Amniotic epithelial cell (primary cell): ENCODE results near the gene SIAH2.

ENCODE experiments used
- DNase-seq: peaks from one replicate; pipeline ENCODE4 v3.0.0-alpha.2; 2010; ENCODE audit warnings: low read depth

The SIAH2 gene

GRCh38 chr3:150773616-150774192 is 10.7 kb upstream of the SIAH2 start:
- DNase-seq, result no peak

- no peak for DNase-seq
Measured at GRCh38 chr3:150771600-150771999, 8.6 kb upstream of the SIAH2 start.

GRCh38 chr3:150770681-150771080 is 7.7 kb upstream of the SIAH2 start:
- DNase-seq, result no peak

GRCh38 chr3:150766742-150767141 is 3.8 kb upstream of the SIAH2 start:
- no peak for DNase-seq

- peak; percentile 68 for DNase-seq
Measured at GRCh38 chr3:150765949-150766720, 3.2 kb upstream of the SIAH2 start.

- no peak for DNase-seq
Measured at GRCh38 chr3:150764967-150765366, 2.0 kb upstream of the SIAH2 start.

- DNase-seq, result no peak
Measured at GRCh38 chr3:150764566-150764965, 1.6 kb upstream of the SIAH2 start.

- peak; percentile 55 for DNase-seq
Measured at GRCh38 chr3:150763841-150764483, 993 bp upstream of the SIAH2 start.

GRCh38 chr3:150762662-150763121 is 277 bp downstream of the SIAH2 start:
- DNase-seq, result no peak

- peak; percentile 52 for DNase-seq
Measured at GRCh38 chr3:150761831-150762661, 923 bp downstream of the SIAH2 start.

GRCh38 chr3:150760431-150761200 is 2.4 kb downstream of the SIAH2 start:
- DNase-seq, result no peak

GRCh38 chr3:150759947-150760346 is 3.0 kb downstream of the SIAH2 start:
- DNase-seq, result no peak

- DNase-seq, result no peak
Measured at GRCh38 chr3:150759319-150759718, 3.6 kb downstream of the SIAH2 start.

GRCh38 chr3:150757768-150758167 is 5.2 kb downstream of the SIAH2 start:
- DNase-seq, result no peak

GRCh38 chr3:150757364-150757763 is 5.6 kb downstream of the SIAH2 start:
- no peak for DNase-seq

- no peak for DNase-seq
Measured at GRCh38 chr3:150756491-150757059, 6.4 kb downstream of the SIAH2 start.

GRCh38 chr3:150755902-150756301 is 7.1 kb downstream of the SIAH2 start:
- peak; percentile 41 for DNase-seq

- DNase-seq, result no peak
Measured at GRCh38 chr3:150754896-150755295, 8.1 kb downstream of the SIAH2 start.

- no peak for DNase-seq
Measured at GRCh38 chr3:150751781-150752263, 11.1 kb downstream of the SIAH2 start.

- DNase-seq, result no peak
Measured at GRCh38 chr3:150749255-150749654, 13.7 kb downstream of the SIAH2 start.

- DNase-seq, result no peak
Measured at GRCh38 chr3:150748684-150749047, 14.3 kb downstream of the SIAH2 start.
